GM04504 (cell line): ENCODE data around the gene RBM24.

Source experiments
- DNase-seq: peaks from one replicate; pipeline ENCODE4 v3.0.0-alpha.2; 2012; ENCODE audit warnings: low read depth

Gene RBM24

DNA sequence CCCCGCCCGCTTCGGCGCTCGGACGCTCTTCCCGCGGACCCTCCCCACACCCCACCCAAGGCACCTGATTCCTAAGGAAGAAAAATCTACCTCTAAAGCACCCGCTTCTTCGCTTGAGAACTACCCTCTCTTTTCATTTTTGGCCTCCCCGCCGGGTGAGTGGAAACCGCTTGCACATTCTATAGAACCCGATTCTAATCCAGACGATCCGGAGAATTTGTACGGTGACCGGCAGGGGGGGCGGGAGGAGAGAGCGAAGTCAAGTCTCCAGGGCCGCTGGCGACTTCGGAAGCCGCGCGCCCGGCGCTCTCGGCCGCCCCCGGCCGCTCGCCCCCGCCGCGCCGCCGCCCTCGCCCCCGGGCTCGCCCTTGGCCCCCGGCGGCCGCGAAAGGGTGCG lies at the start of gene RBM24:
TSS of gene RBM24 (plus strand) at position 262 of the 397 bp plus-strand sequence. CDS start 221 bp downstream, outside the sequence.
- peak; percentile 63 for DNase-seq

DNA sequence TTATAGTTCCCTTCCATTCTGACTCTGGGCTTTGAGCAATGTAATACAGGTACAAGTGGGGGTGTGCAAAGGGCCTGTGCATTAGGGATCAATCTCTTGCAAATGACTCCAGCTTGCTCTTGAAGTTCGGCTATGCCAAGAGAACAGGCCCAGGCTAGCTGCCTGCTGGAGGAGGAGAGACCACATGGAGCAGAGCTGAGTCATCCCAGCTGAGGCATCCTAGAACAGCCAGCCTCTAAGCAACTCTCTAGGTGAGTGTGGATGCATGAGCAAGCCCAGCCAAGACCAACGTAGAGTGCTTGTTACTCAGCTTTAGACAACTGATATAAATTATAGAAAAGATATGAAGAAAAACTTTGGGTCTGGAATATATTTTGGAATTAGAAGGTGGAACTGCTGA lies 47.6 kb upstream of the RBM24 start:
- DNase-seq, result no peak

DNA sequence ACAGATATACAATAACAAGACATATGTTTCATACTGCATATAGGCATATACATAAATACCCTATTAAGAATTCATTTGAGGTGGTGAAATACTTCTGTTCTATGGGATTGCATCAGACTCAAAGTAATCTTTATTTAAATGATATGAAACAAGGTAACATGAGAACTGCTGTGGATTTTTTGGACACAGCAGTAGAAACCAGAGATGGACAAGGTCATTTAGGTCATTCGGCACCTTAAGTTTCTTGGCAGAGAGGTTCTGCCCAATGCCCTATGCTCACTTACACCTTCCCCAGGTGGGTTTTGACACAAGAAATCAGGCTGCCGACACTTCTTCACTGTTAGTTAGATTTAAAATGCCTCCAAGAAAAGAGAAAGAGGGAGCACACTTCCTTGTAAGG lies 43.9 kb upstream of the RBM24 start:
- DNase-seq, result no peak

DNA sequence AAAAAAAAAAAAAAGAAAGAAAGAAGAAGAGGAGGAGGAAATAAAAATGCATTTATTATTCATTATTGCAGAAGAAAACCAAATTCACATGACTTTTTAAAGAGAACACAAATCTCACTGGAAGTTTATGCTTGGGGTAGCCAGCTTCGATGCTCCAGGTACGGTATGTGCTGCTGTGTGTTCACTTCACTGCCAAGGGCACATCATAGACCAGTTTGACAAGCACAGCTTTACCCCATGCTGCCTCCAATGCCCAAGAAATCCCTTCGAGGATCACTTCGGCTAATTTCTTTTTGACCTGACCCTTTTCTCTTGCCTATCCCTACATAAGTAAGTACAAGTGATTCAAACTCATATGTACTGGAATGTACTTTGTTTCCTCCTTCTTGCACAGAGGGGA lies 41.9 kb upstream of the RBM24 start:
- DNase-seq, result no peak

DNA sequence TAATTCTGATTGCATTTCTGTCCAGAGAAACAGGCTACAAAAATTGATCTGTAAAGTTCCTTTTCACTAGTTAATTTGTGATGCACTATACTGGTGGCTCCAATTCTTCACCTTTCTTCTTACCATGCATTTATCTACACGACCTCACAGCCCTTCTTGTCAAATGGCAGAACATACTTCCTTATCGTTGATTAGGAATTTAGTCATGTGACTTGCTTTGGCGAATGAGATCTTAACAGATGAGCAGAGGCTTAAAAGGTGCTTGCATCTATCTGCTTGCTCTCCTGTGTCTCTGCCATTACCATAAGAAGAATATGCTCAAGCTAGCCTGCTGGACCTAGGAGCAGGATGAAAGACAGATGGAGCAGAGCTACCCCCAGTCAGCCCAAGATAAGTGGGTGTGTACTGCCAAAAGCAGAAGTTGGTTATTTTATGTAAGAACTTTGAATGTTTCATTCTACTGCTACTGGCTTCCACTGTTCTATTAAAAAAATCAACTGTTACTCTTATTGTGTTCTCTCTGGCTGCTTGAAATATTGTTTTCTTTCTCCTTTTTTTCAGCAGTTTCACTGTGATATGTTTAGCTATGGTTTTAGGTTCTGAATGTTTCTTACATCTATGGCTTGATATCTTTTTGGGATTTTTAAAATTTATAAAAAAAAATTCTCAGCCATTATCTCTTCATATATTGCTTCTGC lies 40.2 kb upstream of the RBM24 start:
- DNase-seq, result no peak

DNA sequence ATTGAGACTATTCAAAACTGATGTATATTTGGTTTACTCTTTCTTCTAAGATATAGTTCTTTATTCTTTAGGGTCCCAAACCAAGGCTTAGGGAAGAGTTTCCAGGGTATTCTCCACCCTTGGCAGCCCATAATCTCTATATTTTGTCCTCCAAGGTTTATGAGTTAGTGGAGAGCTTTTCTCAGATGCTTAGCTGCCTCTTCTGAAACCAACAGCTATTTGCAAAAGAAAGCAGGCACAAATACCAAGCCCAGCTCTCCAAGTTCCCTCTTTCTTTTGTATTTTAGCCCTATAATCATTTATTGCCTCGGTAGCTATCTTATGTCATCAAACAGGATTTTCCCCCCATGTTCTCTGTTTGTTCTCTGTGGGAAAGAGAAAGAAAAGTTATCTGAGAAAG lies 39.1 kb upstream of the RBM24 start:
- DNase-seq, result no peak

DNA sequence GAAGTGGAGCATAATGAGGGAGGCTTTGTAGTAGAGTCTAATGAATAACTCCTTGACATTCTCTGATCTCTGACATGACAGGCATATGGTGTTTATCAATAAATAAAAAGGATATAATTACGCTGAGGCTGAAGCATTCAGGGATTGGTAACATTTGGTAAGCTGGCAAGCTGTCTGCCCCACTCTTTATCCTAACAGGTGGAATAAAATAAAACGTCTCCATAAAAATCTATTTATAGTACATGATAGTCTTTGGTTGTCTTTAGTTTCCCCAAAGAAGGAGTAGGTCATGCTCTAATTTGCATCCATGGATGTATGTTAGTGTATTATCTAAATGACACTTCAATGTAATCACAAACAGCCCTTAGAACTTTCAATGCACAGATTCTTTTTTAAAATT lies 30.9 kb upstream of the RBM24 start:
- no peak for DNase-seq

DNA sequence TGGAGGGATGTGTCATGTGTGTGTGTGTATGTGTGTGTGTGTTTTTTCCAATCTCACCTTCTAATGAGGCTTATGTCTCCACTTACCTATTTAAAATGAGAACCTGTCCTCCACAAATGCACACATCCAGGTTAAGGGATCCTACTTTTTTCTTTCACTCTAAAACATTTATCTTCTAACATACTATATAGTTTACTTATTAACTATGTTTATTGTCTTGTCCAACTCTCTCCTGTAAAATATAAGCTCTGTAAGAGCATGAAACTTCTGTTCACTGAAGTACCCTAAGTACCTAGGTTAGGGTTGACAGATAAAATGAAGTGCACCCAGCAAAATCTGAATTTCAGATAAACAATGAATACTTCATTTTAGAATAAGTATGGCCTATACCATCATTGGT lies 29.2 kb upstream of the RBM24 start:
- DNase-seq, result no peak

DNA sequence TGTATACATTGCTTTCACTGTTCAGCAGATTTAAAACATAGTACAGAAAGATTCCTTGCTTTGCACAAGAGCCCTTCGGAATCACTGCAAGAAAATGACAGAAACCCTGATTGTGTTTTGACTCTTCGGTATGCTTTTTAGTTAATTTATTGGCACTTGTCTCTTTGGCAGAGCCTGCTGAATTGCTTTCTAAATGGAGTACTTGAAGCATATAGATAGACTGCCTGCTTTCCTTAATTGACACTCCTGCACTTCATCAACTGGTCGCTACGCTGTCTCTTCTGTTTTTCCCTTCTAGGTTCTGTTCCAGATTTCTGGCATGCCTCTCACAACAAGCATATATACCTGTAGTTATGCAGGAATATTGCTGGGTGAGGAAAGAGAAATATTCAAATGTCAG lies 22.4 kb upstream of the RBM24 start:
- DNase-seq, result no peak

DNA sequence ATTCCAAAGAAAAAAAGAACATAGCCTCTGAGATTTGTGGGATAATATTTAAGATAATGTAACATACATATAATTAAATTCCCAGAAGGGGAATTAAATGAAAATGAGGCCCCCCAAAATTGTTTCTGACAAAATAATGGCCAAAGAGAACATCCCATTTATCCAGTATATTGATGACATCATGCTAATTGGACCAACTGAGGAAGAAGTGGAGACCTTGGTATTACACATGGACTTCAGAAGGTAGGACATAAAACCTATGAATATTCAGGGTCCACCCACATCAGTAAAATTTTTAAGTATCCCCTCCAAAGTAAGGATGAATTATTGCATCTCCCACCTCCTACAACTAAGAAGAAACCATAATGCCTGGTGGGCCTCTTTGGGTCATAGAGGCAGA lies 15.6 kb upstream of the RBM24 start:
- DNase-seq, result no peak

DNA sequence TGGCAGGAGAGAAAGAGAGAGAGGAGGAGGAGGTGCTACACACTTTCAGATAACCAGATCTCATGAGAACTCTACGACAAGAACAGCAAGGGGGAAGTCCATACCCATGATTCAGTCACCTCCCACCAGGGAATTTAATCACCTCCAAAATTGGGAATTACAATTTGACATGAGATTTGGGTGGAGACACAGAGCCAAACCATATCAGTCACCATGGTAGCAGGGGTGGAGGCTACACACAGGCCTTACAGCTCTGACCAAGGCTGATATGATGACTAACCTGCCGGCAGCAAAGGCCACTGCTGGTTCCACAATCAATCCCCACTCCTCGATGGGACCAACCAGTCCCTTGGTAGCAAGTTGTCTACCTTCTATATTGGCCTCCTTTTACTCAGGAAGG lies 13.6 kb upstream of the RBM24 start:
- no peak for DNase-seq

DNA sequence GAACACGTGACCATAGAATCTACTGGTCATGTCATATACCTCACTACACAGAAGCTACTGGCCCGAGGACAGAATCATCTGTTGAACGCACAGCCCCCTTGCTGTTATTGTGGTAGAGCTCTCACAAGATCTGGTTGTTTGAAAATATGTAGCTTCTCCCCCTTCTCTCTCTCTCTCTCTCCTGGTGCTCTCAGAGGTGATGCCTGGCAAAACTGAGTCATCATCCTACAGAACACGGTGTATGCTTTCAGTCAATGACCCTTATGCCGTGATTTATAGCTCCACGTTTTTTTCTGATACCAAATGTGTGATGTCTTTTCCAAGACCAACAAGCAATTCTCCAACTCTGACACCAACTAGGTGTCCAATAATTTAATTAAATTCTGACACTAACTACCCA lies 13.0 kb upstream of the RBM24 start:
- DNase-seq, result no peak

DNA sequence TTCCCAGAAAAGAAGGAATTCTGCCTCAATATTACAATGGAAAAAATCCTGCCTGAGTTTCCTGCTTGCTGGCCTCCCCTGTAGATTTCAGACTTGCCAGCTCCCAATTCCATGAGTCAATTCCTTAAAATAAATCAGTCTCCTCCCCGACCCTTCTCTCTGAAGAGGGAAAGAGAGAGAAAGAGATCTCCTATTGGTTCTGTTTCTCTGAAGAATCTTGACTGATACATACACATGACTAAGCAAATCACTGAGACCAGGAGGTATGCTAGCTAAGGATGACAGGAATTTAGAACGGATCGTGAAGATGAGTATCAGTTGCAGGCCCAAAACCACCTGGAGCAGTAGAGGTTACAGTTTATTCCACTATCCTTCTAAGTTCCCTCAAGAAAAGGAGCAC lies 11.3 kb upstream of the RBM24 start:
- no peak for DNase-seq

DNA sequence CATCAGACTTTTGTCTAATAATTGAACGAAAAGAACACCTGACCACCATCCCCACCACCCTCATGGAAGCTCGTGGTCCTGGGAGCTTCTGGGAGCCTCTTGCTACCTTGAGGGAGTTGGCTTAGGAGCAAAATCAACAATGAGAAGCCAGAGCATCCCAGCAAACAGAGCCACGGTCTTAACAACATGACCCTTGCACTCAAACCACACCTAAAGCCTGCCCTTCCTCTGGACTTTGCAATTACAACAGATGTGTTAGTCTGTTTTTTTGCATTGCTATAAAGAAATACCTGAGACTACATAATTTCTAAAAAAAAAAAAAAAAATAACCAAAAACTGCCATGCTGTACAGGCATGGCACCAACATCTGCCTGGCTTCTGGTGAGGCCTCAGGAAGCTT lies 9.5 kb upstream of the RBM24 start:
- no peak for DNase-seq

DNA sequence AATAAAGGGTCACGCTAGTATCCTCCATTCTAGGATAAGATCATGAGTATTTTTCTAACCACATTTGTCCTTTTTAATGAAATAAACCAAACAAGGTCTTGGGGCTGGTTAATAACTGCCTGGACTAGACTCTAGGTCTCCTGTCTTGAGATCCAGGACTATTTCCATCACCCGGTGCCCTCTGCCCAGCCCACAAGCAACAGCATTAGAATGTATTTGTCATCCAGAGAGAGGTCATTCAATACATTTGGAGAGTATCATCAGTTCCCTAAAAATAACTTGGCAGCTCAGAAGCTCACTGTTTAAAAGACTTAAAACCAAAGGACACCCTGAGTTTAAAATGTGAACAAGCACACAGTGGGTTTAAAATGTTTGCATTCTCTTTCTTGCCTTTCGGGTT lies 4.4 kb upstream of the RBM24 start:
- no peak for DNase-seq

DNA sequence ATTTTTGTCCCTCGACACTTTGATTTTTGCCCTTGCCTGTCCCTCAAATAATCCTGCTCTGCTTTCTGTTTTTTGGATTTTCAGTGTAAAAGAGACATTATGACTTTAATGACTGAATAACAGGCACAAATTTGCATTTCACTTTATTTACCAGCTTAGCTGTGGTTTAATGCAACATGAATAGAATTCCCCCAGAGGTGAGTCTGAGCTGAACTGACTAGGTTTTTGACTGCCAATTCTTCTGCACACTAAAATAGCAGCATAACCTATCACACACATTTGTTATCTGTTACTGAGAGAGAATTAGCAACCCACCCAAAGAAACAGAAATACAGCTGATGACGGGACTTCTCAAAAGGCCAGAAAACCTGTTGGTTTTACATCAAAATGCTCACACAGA lies 3.9 kb upstream of the RBM24 start:
- DNase-seq, result no peak

DNA sequence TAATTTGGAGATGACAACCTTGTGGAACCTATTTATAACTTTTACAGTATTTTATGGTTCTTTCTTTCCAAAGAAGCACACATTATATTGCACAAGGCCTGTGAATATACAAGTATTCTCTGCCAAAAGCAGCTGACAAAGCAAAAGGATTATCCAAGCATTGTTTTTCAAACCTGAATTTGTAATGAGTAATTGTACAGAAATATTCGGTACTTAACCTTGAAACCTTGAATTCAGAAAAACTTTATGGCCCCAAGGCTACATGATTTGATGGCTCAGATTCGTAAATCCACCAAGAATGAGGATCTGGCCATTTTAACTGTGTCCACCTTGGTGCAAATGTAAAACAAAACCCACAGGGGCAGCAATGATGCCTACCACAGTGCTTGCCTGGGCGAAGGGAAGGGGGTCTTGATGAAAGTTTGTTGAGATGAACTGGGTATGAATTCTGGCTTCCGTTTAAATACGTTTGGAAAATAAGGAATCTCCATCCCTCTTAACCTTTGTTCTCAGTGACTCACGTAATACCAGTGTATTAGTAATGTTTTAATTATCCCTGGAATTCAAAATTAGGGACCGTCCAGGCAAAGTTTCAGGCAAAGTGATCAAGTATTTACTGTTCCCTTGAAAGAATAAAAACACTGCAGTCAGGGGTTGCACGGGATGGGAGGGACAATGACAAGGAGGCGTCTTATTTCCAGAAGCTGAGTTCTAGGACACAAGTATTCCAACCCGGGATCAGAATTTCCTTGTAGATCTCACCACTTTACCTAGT lies 2.7 kb upstream of the RBM24 start:
- DNase-seq, result peak; percentile 51

DNA sequence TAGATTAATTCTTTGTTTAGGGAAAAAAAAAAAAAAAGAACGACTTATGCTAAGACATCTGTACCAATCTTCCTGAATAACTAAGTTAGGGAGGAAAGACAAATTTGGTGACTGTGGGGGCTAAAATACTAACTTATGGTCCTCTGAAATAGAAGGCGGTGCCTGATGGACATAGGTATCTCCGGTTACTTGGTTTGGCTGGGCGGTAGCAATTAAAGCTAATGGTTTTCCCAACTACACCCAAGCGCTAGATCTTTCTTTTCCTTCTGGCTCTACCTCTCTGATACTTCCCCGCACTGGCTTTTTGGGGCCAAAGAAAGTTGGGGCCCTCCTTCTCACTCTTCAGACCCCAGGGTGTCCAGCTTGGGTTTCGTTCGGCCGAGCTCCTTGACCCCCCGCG lies 1.0 kb upstream of the RBM24 start:
- no peak for DNase-seq

DNA sequence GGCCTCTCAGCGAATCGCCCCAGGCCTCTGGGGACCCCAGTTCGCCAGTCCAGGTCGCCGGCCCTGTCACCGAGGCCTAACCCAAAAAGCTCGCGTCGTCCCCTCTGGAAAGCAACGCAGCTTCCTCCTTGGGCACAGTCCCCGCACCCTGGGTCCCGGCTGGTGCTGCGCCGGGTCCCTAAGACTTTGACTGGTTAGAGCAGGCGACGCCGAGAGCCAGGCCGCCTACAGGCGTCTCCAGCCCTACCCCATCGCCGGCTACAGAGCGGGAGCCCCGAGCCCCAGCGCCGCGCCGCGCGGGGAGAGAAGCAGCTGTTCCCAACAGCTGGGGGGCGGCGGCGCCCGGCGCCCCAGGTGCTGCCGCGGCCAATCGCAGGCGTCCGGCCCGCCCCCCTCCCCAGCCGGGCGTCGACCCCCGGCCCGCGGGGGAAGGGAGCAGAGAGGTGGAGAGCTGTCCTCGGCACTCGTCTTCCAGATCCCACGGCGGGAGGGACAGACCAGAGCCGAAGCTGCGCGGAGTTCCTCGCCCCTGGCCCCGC lies 540 bp upstream of the RBM24 start:
- no peak for DNase-seq

DNA sequence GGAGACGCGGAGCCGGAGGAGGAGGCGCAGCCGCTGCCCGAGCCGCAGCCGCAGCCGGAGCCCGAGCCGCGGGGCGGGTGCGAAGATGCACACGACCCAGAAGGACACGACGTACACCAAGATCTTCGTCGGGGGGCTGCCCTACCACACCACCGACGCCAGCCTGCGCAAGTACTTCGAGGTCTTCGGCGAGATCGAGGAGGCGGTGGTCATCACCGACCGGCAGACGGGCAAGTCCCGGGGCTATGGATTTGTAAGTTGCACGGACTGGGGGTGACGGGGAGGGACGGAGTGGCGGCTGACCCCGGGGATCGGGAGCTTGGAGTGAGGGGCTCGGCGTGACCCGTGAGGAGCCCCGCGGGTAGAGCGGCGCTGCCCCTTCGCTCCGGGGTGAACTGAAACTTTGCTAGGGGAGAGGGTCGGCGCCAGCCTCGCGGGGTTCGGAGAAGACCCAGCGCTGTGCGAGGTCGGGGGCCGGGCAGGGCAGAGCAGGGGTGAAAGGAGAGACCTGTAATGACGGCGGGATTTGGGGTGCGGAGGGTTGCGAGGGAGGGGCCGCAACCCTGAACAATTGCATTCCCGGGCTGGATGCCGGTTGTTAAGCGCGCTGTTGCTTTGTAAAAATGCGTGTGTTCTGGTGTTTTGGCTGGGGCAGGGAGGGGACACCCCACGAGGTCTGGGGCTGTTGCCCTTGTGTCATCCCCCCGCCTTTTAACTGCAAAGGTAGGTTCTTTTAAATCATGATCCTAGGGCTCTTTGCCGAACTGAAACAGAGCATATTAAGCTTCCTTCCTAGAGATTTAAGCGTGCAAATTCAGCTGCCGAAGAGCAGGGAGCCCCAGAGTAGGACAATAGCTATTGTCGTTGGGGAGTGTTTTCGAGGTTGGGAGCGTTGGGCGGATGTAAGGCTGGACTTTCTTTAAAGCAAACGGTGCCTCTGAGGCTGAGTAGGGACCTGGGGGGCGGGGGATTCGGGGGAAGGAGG lies 628 bp downstream of the RBM24 start:
- DNase-seq, result no peak

DNA sequence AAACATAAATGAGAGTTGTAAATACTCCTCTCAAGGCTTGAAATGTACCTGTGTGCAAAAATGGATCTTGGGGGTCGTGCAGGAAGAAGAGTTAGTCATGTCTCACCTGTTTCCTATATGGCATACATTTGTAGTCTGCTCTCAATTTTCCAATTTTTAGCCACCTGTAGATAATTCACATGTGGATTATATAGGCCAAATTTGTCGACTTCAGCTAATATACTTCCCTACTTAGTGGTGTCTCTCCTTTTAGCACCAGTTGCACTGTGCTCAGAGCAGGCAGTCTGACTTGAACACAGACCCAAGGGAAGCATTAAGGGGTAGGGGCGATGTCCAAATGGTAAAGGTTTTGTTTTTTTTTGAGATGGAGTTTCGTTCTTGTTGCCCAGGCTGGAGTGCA lies 1.9 kb downstream of the RBM24 start:
- no peak for DNase-seq

DNA sequence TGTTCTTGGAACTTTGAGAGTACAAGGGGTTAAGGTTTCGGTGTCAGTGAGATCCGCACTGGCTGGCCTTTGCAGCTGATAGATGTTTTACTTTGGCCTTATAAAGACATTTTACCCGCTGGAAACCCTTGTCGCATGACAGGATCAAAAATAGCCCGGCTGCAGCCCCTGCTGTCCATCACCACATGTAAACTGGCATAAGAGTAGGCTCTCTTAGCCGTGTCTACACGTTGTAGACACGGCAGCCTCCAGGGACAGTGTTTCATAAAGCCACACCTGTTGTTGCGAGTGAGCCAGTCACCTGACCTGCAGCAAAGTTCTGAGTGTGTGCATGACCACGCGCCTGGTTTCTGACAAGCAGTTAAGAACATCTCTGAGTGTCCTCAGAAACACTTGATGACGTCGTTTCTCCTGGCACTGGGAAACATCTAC lies 8.5 kb downstream of the RBM24 start:
- DNase-seq, result no peak
